ENCODE measurements around the gene GDF2.

GRCh38 chr10:47297866-47298540, 24.3 kb upstream of the GDF2 start:
- TF ChIP-seq GATA2 (IDR thresholded peaks at IDR 0.05; ENCODE audit: low read depth, low read length) (no peak), GATA3 (IDR thresholded peaks at IDR 0.05; ENCODE audit: low read depth, low read length) (no peak)

Data from SH-SY5Y (cell line).